GM23338 (cell line): ENCODE measurements around the gene GDPD1. TPM values are rescaled to one million over a fixed set of nuclear protein-coding genes. Genes with fewer than 3 reads are reported as not detected.

Experiments used
- ATAC-seq: fragments of 200-7000 bp; cut with Tn5 transposase; 3 replicates; pipeline ENCODE4 v1.9.1; 2020
- DNase-seq: peaks from one replicate; pipeline ENCODE4 v3.0.0-alpha.2; 2015; ENCODE audit warnings: low spot score
- H2AFZ ChIP-seq: fragments of 200-600 bp; sonication (generic); 2 replicates; pipeline ENCODE4 v1.8.0; 2016; ENCODE audit warnings: antibody characterized with exemption, mild to moderate bottlenecking, moderate library complexity
- H3F3A ChIP-seq: fragments of 200-600 bp; sonication (generic); replicated peaks from 2 replicates; pipeline ENCODE4 v1.8.0; 2017; ENCODE audit warnings: antibody characterized with exemption, mixed run types, low read depth
- H3K27ac ChIP-seq: fragments of 200-600 bp; sonication (generic); 2 replicates; pipeline ENCODE4 v1.6.1; 2016; ENCODE audit warnings: low read depth
- H3K27me3 ChIP-seq: fragments of 200-600 bp; sonication (generic); 2 replicates; pipeline ENCODE4 v1.8.0; 2016; ENCODE audit warnings: mild to moderate bottlenecking, mixed run types, moderate library complexity; ENCODE audit not compliant: insufficient read depth
- H3K36me3 ChIP-seq: fragments of 200-600 bp; sonication (generic); 2 replicates; pipeline ENCODE4 v1.8.0; 2016; ENCODE audit warnings: mild to moderate bottlenecking; ENCODE audit not compliant: insufficient read depth
- H3K4me1 ChIP-seq: fragments of 200-600 bp; sonication (generic); 2 replicates; pipeline ENCODE4 v1.8.0; 2016; ENCODE audit warnings: mild to moderate bottlenecking, moderate library complexity; ENCODE audit not compliant: insufficient read depth
- H3K4me2 ChIP-seq: fragments of 200-600 bp; sonication (generic); 2 replicates; pipeline ENCODE4 v1.7.1; 2017; ENCODE audit warnings: mixed run types
- H3K4me3 ChIP-seq: fragments of 200-600 bp; sonication (generic); 2 replicates; pipeline ENCODE4 v1.6.1; 2016; ENCODE audit warnings: mixed run types
- H3K79me2 ChIP-seq: fragments of 200-600 bp; sonication (generic); replicated peaks from 2 replicates; pipeline ENCODE4 v1.8.0; 2017; ENCODE audit warnings: mild to moderate bottlenecking; ENCODE audit not compliant: insufficient read depth
- H3K9me2 ChIP-seq: fragments of 200-600 bp; sonication (generic); 2 replicates; pipeline ENCODE4 v1.8.0; 2017; ENCODE audit not compliant: insufficient read depth
- H4K20me1 ChIP-seq: fragments of 200-600 bp; sonication (generic); replicated peaks from 2 replicates; pipeline ENCODE4 v1.8.0; 2017; ENCODE audit warnings: mild to moderate bottlenecking; ENCODE audit not compliant: insufficient read depth
- H3K27ac Mint-ChIP-seq: 2 replicates; pipeline ENCODE4 v1.8.0; 2020; ENCODE audit warnings: inconsistent platforms, mild to moderate bottlenecking, moderate library complexity, mixed read lengths
- H3K27me3 Mint-ChIP-seq: 3 replicates; pipeline ENCODE4 v1.8.0; 2022; ENCODE audit warnings: low read depth, mild to moderate bottlenecking, moderate library complexity, mixed read lengths, inconsistent platforms; ENCODE audit not compliant: insufficient read depth, poor library complexity
- H3K36me3 Mint-ChIP-seq: 3 replicates; pipeline ENCODE4 v1.8.0; 2021; ENCODE audit warnings: low read depth, mild to moderate bottlenecking, inconsistent platforms, moderate library complexity, mixed read lengths
- H3K4me1 Mint-ChIP-seq: 3 replicates; pipeline ENCODE4 v1.8.0; 2020; ENCODE audit warnings: mild to moderate bottlenecking, inconsistent platforms, mixed read lengths
- H3K4me3 Mint-ChIP-seq: 3 replicates; pipeline ENCODE4 v1.8.0; 2021; ENCODE audit warnings: moderate library complexity, mild to moderate bottlenecking, inconsistent platforms, mixed read lengths
- H3K9me3 Mint-ChIP-seq: 3 replicates; pipeline ENCODE4 v1.8.0; 2020; ENCODE audit warnings: moderate library complexity, mild to moderate bottlenecking, inconsistent platforms, mixed read lengths
- CREB1 ChIP-seq: fragments of 250-450 bp; sonication (Bioruptor Pico); IDR thresholded peaks from 2 replicates; pipeline ENCODE4 v1.5.0; 2020; ENCODE audit warnings: low read depth, mild to moderate bottlenecking, moderate library complexity
- EZH2 ChIP-seq: fragments of 200-600 bp; sonication (generic); IDR thresholded peaks from one replicate; pipeline ENCODE4 v1.8.0; 2017; ENCODE audit warnings: antibody characterized with exemption, mild to moderate bottlenecking, low read depth; ENCODE audit not compliant: unreplicated experiment
- EZH2phosphoT487 ChIP-seq: fragments of 200-600 bp; sonication (generic); IDR thresholded peaks from one replicate; pipeline ENCODE4 v1.8.1; 2018; ENCODE audit warnings: antibody characterized with exemption; ENCODE audit not compliant: unreplicated experiment
- JUNB ChIP-seq: IDR thresholded peaks from one replicate; pipeline ENCODE4 v1.6.1; 2016; ENCODE audit warnings: antibody characterized with exemption; ENCODE audit not compliant: unreplicated experiment
- NANOG ChIP-seq: IDR thresholded peaks from 2 replicates; pipeline ENCODE4 v1.6.1; 2016; ENCODE audit warnings: antibody characterized with exemption, borderline replicate concordance
- POLR2AphosphoS5 ChIP-seq: IDR thresholded peaks from 2 replicates; pipeline ENCODE4 v1.6.1; 2016; ENCODE audit warnings: antibody characterized with exemption, low read depth
- REST ChIP-seq: IDR thresholded peaks from one replicate; pipeline ENCODE4 v1.6.1; 2018; ENCODE audit warnings: antibody characterized with exemption; ENCODE audit not compliant: unreplicated experiment
- STAT1 ChIP-seq: IDR thresholded peaks from one replicate; pipeline ENCODE4 v1.6.1; 2016; ENCODE audit warnings: antibody characterized with exemption; ENCODE audit not compliant: unreplicated experiment
- ZNF114 ChIP-seq: fragments of 250-450 bp; sonication (Bioruptor Pico); IDR thresholded peaks from 2 replicates; pipeline ENCODE4 v1.5.0; 2020; ENCODE audit warnings: mild to moderate bottlenecking, moderate library complexity
- ZNF331 ChIP-seq: fragments of 250-450 bp; sonication (Bioruptor Pico); IDR thresholded peaks from 2 replicates; pipeline ENCODE4 v1.5.0; 2020; ENCODE audit warnings: low read depth, mild to moderate bottlenecking, moderate library complexity
- polyA plus RNA-seq: library from polyadenylated mRNA; unstranded; fragments of >200 nt; fragmentation: Nextera tagmentation; extraction: Ambion mirVana; gene quantifications from 2 replicates; pipeline ENCODE4 v1.2.1, GENCODE V29; 2016
- total RNA-seq: library from RNA; depleted of rRNA; stranded (reverse); fragments of >200 nt; shearing (Covaris generic); gene quantifications from 2 replicates; pipeline ENCODE4 v1.2.3, GENCODE V29; 2014
- TF ChIP-seq, protein P1 (sequence below): fragments of 250-450 bp; sonication (Bioruptor Pico); IDR thresholded peaks from 2 replicates; pipeline ENCODE4 v1.5.0; 2020; ENCODE audit warnings: mild to moderate bottlenecking, moderate library complexity
- TF ChIP-seq, protein P2 (sequence below): IDR thresholded peaks from 2 replicates; pipeline ENCODE4 v1.6.1; 2016; ENCODE audit warnings: antibody characterized with exemption
- TF ChIP-seq, protein P3 (sequence below), 2 experiments: fragments of 200-600 bp in 1 of 2; sonication (generic) in 1 of 2; conservative IDR thresholded peaks; 2 replicates each; pipeline versions ENCODE4 v1.5.1 to v1.6.1; 2016 to 2017; ENCODE audit warnings: antibody characterized with exemption in 2 of 2, low read depth in 2 of 2, mild to moderate bottlenecking in 2 of 2, moderate library complexity in 1 of 2

The GDPD1 gene
- total and polyA plus RNA-seq, 2 experiments from 2014 or later, result 6.8 to 7.8 TPM

DNA sequence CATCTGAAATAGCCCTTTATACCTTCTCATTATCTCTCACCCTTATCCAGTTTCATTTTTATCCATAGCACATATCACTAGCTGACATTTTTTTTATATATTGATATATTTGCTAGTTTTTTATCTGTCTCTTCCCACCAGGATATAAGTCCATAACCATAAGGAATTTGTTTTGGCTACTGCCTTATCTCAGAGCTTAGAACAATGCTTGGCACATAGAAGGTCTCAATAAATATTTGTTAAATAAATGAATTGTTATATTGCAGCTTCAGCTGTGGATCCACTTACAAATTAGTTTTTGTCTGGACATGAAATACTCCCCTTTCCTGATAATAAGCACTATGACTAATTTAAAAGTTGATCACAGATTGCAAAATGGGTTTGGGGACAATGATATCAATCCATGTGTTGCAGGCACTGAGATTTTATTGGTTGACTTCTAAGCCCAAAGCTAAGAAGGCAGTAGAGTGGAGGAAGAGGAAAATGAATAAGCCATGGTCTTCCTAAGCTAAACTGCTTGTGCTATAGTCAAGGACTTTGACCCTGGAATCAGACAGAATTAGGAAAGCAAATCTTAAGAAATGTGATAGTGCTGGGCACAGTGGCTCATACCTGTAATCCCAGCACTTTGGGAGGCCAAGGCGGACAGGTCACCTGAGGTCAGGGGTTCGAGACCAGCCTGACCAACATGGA lies 79.2 kb downstream of the GDPD1 start:
- no peak overlapping the region for H3K4me2 ChIP-seq
- H2AFZ ChIP-seq, result no peak overlapping the region
- H3K4me3 ChIP-seq, result no peak overlapping the region
- no peaks in the 10 kb centered on the region for H3K9me2 ChIP-seq
- no peaks in the 10 kb centered on the region for H3K27me3 ChIP-seq
- H3K4me1 ChIP-seq, result no peaks in the 10 kb centered on the region
- no peaks in the 10 kb centered on the region for H3K9me3 Mint-ChIP-seq
- H3K4me1 Mint-ChIP-seq, result no peaks in the 10 kb centered on the region
- no peak overlapping the region for H3K27ac ChIP-seq
- TF ChIP-seq REST, result no peak
- TF ChIP-seq, protein P1, sequence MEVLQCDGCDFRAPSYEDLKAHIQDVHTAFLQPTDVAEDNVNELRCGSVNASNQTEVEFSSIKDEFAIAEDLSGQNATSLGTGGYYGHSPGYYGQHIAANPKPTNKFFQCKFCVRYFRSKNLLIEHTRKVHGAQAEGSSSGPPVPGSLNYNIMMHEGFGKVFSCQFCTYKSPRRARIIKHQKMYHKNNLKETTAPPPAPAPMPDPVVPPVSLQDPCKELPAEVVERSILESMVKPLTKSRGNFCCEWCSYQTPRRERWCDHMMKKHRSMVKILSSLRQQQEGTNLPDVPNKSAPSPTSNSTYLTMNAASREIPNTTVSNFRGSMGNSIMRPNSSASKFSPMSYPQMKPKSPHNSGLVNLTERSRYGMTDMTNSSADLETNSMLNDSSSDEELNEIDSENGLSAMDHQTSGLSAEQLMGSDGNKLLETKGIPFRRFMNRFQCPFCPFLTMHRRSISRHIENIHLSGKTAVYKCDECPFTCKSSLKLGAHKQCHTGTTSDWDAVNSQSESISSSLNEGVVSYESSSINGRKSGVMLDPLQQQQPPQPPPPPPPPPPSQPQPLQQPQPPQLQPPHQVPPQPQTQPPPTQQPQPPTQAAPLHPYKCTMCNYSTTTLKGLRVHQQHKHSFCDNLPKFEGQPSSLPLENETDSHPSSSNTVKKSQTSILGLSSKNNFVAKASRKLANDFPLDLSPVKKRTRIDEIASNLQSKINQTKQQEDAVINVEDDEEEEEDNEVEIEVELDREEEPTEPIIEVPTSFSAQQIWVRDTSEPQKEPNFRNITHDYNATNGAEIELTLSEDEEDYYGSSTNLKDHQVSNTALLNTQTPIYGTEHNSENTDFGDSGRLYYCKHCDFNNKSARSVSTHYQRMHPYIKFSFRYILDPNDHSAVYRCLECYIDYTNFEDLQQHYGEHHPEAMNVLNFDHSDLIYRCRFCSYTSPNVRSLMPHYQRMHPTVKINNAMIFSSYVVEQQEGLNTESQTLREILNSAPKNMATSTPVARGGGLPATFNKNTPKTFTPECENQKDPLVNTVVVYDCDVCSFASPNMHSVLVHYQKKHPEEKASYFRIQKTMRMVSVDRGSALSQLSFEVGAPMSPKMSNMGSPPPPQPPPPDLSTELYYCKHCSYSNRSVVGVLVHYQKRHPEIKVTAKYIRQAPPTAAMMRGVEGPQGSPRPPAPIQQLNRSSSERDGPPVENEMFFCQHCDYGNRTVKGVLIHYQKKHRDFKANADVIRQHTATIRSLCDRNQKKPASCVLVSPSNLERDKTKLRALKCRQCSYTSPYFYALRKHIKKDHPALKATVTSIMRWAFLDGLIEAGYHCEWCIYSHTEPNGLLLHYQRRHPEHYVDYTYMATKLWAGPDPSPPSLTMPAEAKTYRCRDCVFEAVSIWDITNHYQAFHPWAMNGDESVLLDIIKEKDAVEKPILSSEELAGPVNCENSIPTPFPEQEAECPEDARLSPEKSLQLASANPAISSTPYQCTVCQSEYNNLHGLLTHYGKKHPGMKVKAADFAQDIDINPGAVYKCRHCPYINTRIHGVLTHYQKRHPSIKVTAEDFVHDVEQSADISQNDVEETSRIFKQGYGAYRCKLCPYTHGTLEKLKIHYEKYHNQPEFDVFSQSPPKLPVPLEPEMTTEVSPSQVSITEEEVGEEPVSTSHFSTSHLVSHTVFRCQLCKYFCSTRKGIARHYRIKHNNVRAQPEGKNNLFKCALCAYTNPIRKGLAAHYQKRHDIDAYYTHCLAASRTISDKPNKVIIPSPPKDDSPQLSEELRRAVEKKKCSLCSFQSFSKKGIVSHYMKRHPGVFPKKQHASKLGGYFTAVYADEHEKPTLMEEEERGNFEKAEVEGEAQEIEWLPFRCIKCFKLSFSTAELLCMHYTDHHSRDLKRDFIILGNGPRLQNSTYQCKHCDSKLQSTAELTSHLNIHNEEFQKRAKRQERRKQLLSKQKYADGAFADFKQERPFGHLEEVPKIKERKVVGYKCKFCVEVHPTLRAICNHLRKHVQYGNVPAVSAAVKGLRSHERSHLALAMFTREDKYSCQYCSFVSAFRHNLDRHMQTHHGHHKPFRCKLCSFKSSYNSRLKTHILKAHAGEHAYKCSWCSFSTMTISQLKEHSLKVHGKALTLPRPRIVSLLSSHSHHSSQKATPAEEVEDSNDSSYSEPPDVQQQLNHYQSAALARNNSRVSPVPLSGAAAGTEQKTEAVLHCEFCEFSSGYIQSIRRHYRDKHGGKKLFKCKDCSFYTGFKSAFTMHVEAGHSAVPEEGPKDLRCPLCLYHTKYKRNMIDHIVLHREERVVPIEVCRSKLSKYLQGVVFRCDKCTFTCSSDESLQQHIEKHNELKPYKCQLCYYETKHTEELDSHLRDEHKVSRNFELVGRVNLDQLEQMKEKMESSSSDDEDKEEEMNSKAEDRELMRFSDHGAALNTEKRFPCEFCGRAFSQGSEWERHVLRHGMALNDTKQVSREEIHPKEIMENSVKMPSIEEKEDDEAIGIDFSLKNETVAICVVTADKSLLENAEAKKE (CRISPR knock-in tag), result no peak
- TF ChIP-seq STAT1, result no peak
- TF ChIP-seq, protein P2, sequence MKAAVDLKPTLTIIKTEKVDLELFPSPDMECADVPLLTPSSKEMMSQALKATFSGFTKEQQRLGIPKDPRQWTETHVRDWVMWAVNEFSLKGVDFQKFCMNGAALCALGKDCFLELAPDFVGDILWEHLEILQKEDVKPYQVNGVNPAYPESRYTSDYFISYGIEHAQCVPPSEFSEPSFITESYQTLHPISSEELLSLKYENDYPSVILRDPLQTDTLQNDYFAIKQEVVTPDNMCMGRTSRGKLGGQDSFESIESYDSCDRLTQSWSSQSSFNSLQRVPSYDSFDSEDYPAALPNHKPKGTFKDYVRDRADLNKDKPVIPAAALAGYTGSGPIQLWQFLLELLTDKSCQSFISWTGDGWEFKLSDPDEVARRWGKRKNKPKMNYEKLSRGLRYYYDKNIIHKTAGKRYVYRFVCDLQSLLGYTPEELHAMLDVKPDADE, result no peak
- TF ChIP-seq NANOG, result no peak
- no peak for TF ChIP-seq EZH2
- TF ChIP-seq ZNF114, result no peak
- TF ChIP-seq CREB1 (CRISPR knock-in tag), result no peak
- no peak for TF ChIP-seq EZH2phosphoT487
- no peak for TF ChIP-seq JUNB
- TF ChIP-seq, protein P3, sequence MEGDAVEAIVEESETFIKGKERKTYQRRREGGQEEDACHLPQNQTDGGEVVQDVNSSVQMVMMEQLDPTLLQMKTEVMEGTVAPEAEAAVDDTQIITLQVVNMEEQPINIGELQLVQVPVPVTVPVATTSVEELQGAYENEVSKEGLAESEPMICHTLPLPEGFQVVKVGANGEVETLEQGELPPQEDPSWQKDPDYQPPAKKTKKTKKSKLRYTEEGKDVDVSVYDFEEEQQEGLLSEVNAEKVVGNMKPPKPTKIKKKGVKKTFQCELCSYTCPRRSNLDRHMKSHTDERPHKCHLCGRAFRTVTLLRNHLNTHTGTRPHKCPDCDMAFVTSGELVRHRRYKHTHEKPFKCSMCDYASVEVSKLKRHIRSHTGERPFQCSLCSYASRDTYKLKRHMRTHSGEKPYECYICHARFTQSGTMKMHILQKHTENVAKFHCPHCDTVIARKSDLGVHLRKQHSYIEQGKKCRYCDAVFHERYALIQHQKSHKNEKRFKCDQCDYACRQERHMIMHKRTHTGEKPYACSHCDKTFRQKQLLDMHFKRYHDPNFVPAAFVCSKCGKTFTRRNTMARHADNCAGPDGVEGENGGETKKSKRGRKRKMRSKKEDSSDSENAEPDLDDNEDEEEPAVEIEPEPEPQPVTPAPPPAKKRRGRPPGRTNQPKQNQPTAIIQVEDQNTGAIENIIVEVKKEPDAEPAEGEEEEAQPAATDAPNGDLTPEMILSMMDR (conservative IDR thresholded peaks at IDR 0.05; ENCODE audit: low read depth in 2 of 2), result no peak
- TF ChIP-seq ZNF331 (CRISPR knock-in tag), result no peak
- TF ChIP-seq POLR2AphosphoS5, result no peak
- H3K36me3 ChIP-seq, result no peaks in the 10 kb centered on the region
- no peak for DNase-seq
- no peak for ATAC-seq
- peaks cover 6% of the 10 kb centered on the region for H3K27me3 Mint-ChIP-seq
- H4K20me1 ChIP-seq, result no peaks in the 10 kb centered on the region
- H3K4me3 Mint-ChIP-seq, result no peak overlapping the region
- H3K79me2 ChIP-seq, result no peaks in the 10 kb centered on the region
- H3K36me3 Mint-ChIP-seq, result no peaks in the 10 kb centered on the region
- no peak overlapping the region for H3K27ac Mint-ChIP-seq
- no peaks in the 10 kb centered on the region for H3F3A ChIP-seq
